HepG2 (cell line): ENCODE measurements around the gene CLDN10. TPM values are rescaled to one million over a fixed set of nuclear protein-coding genes. Genes with fewer than 3 reads are reported as not detected.

Source experiments
- ATAC-seq: fragments of 200-7000 bp; cut with Tn5 transposase; 3 replicates; pipeline ENCODE4 v1.9.1; 2020; ENCODE audit warnings: mild to moderate bottlenecking, moderate library complexity
- BruUV-seq: library from RNA; stranded (reverse); fragments of 400-500 nt; replicated peaks from 2 replicates; lab custom pipeline; 2021; lab: Mats Ljungman, UMichigan
- CTCF ChIA-PET: fragments of 300-600 bp; formaldehyde crosslinking; extraction: SDS; loops from one replicate; lab custom pipeline; 2021; ENCODE audit warnings: low total read pairs, inconsistent platforms, low intra/inter-chr PET ratio; lab: Yijun Ruan, JAX
- POLR2A ChIA-PET: fragments of 350-600 bp; sonication (Branson Sonifier 250); formaldehyde crosslinking; loops from one replicate; lab custom pipeline; 2020; ENCODE audit warnings: antibody characterized with exemption, inconsistent platforms; lab: Yijun Ruan, JAX
- DNase-seq: peaks from one replicate; pipeline ENCODE4 v3.0.0-alpha.2; 2015; ENCODE audit warnings: low spot score
- FAIRE-seq: peaks from 3 replicates; lab custom pipeline; 2011; peaks lifted over from hg19 to GRCh38; lab: Jason Lieb, UNC
- H2AFZ ChIP-seq: one replicate; pipeline ENCODE4 v1.6.1; 2011; ENCODE audit warnings: low read length, inconsistent platforms
- H3K27ac ChIP-seq: fragments of 300-600 bp; 3 replicates; pipeline ENCODE4 v1.8.0; 2011; ENCODE audit warnings: mixed run types, mild to moderate bottlenecking, mixed read lengths, low read length, inconsistent platforms; ENCODE audit not compliant: insufficient read depth; ENCODE audit errors: extremely low read length
- H3K27me3 ChIP-seq, 2 experiments: fragments of 200-600 bp in 1 of 2; 2 replicates in 1 of 2; 3 replicates in 1 of 2; pipeline versions ENCODE4 v1.6.0 to v1.8.0; 2011; ENCODE audit warnings: low read length in 2 of 2, mild to moderate bottlenecking in 2 of 2, moderate library complexity in 2 of 2, inconsistent platforms in 1 of 2; ENCODE audit not compliant: insufficient read depth in 2 of 2, control insufficient read depth in 1 of 2
- H3K36me3 ChIP-seq, 2 experiments: fragments of 200-600 bp in 1 of 2; replicated peaks in 1 of 2; 2 replicates in 1 of 2; 3 replicates in 1 of 2; pipeline versions ENCODE4 v1.5.1 to v1.8.0; 2011; ENCODE audit warnings: low read length in 2 of 2, inconsistent platforms in 1 of 2; ENCODE audit not compliant: insufficient read depth in 2 of 2, control insufficient read depth in 1 of 2
- H3K4me1 ChIP-seq: 2 replicates; pipeline ENCODE4 v1.5.1; 2012; ENCODE audit warnings: low read length, inconsistent platforms; ENCODE audit not compliant: insufficient read depth
- H3K4me2 ChIP-seq: 2 replicates; pipeline ENCODE4 v1.6.0; 2011; ENCODE audit warnings: low read depth, low read length, inconsistent platforms
- H3K4me3 ChIP-seq, 3 experiments: fragments of 200-600 bp in 1 of 3; sonication (generic), shearing (Covaris generic) in 1 of 3; replicated peaks in 1 of 3; 2 replicates each; pipeline ENCODE4 v1.5.1; 2011 to 2016; ENCODE audit warnings: low read length in 3 of 3, inconsistent platforms in 2 of 3, low read depth in 2 of 3, mild to moderate bottlenecking in 2 of 3, control low read depth in 1 of 3, mixed read lengths in 1 of 3; ENCODE audit not compliant: insufficient read depth in 1 of 3
- H3K79me2 ChIP-seq: one replicate; pipeline ENCODE4 v1.6.1; 2011; ENCODE audit warnings: low read length, inconsistent platforms; ENCODE audit not compliant: insufficient read depth
- H3K9ac ChIP-seq: 2 replicates; pipeline ENCODE4 v1.6.0; 2011; ENCODE audit warnings: mild to moderate bottlenecking, low read depth, low read length, inconsistent platforms; ENCODE audit not compliant: insufficient read depth
- H3K9me3 ChIP-seq: 2 replicates; pipeline ENCODE4 v1.5.1; 2012; ENCODE audit warnings: mild to moderate bottlenecking, low read length
- H4K20me1 ChIP-seq: 2 replicates; pipeline ENCODE4 v1.6.0; 2011; ENCODE audit warnings: inconsistent platforms, mild to moderate bottlenecking, low read length, moderate library complexity; ENCODE audit not compliant: insufficient read depth
- CREM ChIP-seq, 2 experiments: sonication (generic) in 1 of 2; formaldehyde crosslinking in 1 of 2; IDR thresholded peaks; 2 replicates each; pipeline versions ENCODE4 v1.4.0 to v1.6.1; 2016 to 2020; ENCODE audit warnings: antibody characterized with exemption in 1 of 2, mild to moderate bottlenecking in 1 of 2, missing genetic modification reagents in 1 of 2
- ELF4 ChIP-seq: sonication (generic); formaldehyde crosslinking; IDR thresholded peaks from 2 replicates; pipeline ENCODE4 v1.5.0; 2020; ENCODE audit warnings: missing genetic modification reagents, mild to moderate bottlenecking, moderate library complexity, borderline replicate concordance
- FOSL1 ChIP-seq: sonication (generic); formaldehyde crosslinking; IDR thresholded peaks from 2 replicates; pipeline ENCODE4 v1.9.0; 2021; ENCODE audit warnings: missing genetic modification reagents, borderline replicate concordance
- FOSL2 ChIP-seq: sonication (generic); formaldehyde crosslinking; IDR thresholded peaks from 2 replicates; pipeline ENCODE4 v1.4.0; 2020; ENCODE audit warnings: missing genetic modification reagents
- FOXA1 ChIP-seq, 2 experiments: fragments of 450-650 bp in 1 of 2; sonication (generic) in 1 of 2; formaldehyde crosslinking in 1 of 2; IDR thresholded peaks; 2 replicates each; pipeline versions ENCODE4 v1.4.0 to v1.6.1; 2016 to 2020; ENCODE audit warnings: missing genetic modification reagents in 1 of 2
- HMG20B ChIP-seq: conservative IDR thresholded peaks from 2 replicates; pipeline ENCODE4 v1.6.1; 2016; ENCODE audit warnings: missing genetic modification reagents, missing compliant biosample characterization
- MED8 ChIP-seq: sonication (generic); formaldehyde crosslinking; IDR thresholded peaks from 2 replicates; pipeline ENCODE4 v1.8.1; 2023; ENCODE audit warnings: mild to moderate bottlenecking, missing genetic modification reagents; ENCODE audit not compliant: insufficient replicate concordance
- MEIS2 ChIP-seq: sonication (generic); formaldehyde crosslinking; IDR thresholded peaks from 2 replicates; pipeline ENCODE4 v1.9.0; 2021; ENCODE audit warnings: mild to moderate bottlenecking, missing genetic modification reagents
- NFE2 ChIP-seq: sonication (generic); formaldehyde crosslinking; IDR thresholded peaks from 2 replicates; pipeline ENCODE4 v1.4.0; 2020; ENCODE audit warnings: missing genetic modification reagents
- NFKB2 ChIP-seq: sonication (generic); formaldehyde crosslinking; IDR thresholded peaks from 2 replicates; pipeline ENCODE4 v1.4.0; 2020; ENCODE audit warnings: missing genetic modification reagents, borderline replicate concordance
- RBM39 ChIP-seq: fragments of 200-400 bp; formaldehyde crosslinking; IDR thresholded peaks from one replicate; pipeline ENCODE4 v1.6.1; 2018; ENCODE audit warnings: antibody characterized with exemption, mild to moderate bottlenecking, low read depth, low read length; ENCODE audit not compliant: poor library complexity, severe bottlenecking
- RFX3 ChIP-seq: IDR thresholded peaks from 2 replicates; pipeline ENCODE4 v1.6.1; 2016; ENCODE audit warnings: missing biosample characterization, missing genetic modification reagents
- RXRA ChIP-seq: sonication (generic); formaldehyde crosslinking; IDR thresholded peaks from 2 replicates; pipeline ENCODE4 v1.5.1; 2020; ENCODE audit warnings: missing genetic modification reagents
- SMYD3 ChIP-seq: sonication (generic); formaldehyde crosslinking; IDR thresholded peaks from 2 replicates; pipeline ENCODE4 v1.8.1; 2023; ENCODE audit warnings: mild to moderate bottlenecking, missing genetic modification reagents
- ZFAT ChIP-seq: sonication (generic); formaldehyde crosslinking; conservative IDR thresholded peaks from 2 replicates; pipeline ENCODE4 v1.8.1; 2023; ENCODE audit warnings: missing genetic modification reagents, inconsistent platforms
- ZFP90 ChIP-seq: sonication (generic); formaldehyde crosslinking; IDR thresholded peaks from 2 replicates; pipeline ENCODE4 v1.8.0; 2022; ENCODE audit warnings: missing genetic modification reagents, mild to moderate bottlenecking, inconsistent platforms, borderline replicate concordance
- ZNF138 ChIP-seq: sonication (generic); formaldehyde crosslinking; IDR thresholded peaks from 2 replicates; pipeline ENCODE4 v1.5.0; 2020; ENCODE audit warnings: mild to moderate bottlenecking, low read depth, missing genetic modification reagents
- ZNF326 ChIP-seq: sonication (generic); formaldehyde crosslinking; IDR thresholded peaks from 2 replicates; pipeline ENCODE4 v1.4.0; 2020; ENCODE audit warnings: missing genetic modification reagents, borderline replicate concordance
- ZNF562 ChIP-seq: sonication (generic); formaldehyde crosslinking; IDR thresholded peaks from 2 replicates; pipeline ENCODE4 v1.8.0; 2022; ENCODE audit warnings: missing genetic modification reagents, borderline replicate concordance
- ZNF652 ChIP-seq: IDR thresholded peaks from 2 replicates; pipeline ENCODE4 v1.6.1; 2016; ENCODE audit warnings: low read depth, borderline replicate concordance
- ZNF747 ChIP-seq: sonication (generic); formaldehyde crosslinking; IDR thresholded peaks from 2 replicates; pipeline ENCODE4 v1.8.1; 2023; ENCODE audit warnings: missing genetic modification reagents, mild to moderate bottlenecking, borderline replicate concordance
- WGBS: methylation state at CpG from one replicate; pipeline ENCODE4 v1.1.6; 2017; ENCODE audit warnings: low lambda C conversion rate; 5-methylcytosine and 5-hydroxymethylcytosine counted together
- in situ Hi-C: cut with HindIII; loops from 2 replicates; pipeline ENCODE4 v1.10.0; 2017; ENCODE audit warnings: low pct_unique_long_range_greater_than_20kb; ENCODE audit not compliant: extremely low pct_ligation_motif_present
- intact Hi-C: fragments of 100-400 bp; cut with micrococcal nuclease; formaldehyde crosslinking; loops from one replicate; pipeline ENCODE4 v1.10.0; 2022; ENCODE audit not compliant: unreplicated experiment
- polyA plus RNA-seq, 8 experiments: library from polyadenylated mRNA; depleted of rRNA in 3 of 8; stranded (reverse) in 7 of 8; unstranded in 1 of 8; fragments of >200 nt; fragmentation: Illumina TruSeq in 4 of 8; extraction: Trizol in 4 of 8; gene quantifications; 2 replicates each; pipeline versions ENCODE4 v1.2.1 to v1.2.3, GENCODE V29; 2011 to 2016; ENCODE audit warnings: low read depth in 4 of 8, missing spikeins in 1 of 8, mixed read lengths in 1 of 8; ENCODE audit not compliant: insufficient read depth in 1 of 8
- total RNA-seq, 5 experiments: library from RNA; depleted of rRNA; stranded (reverse); fragments of >200 nt; fragmentation: Illumina TruSeq; extraction: Trizol; gene quantifications; 2 replicates each; pipeline ENCODE4 v1.2.3, GENCODE V29; 2016; ENCODE audit warnings: low read depth in 1 of 5
- TF ChIP-seq, protein P1 (sequence below): sonication (generic); formaldehyde crosslinking; IDR thresholded peaks from 2 replicates; pipeline ENCODE4 v1.5.1; 2020; ENCODE audit warnings: missing genetic modification reagents, mild to moderate bottlenecking, borderline replicate concordance

CLDN10 gene
- total and polyA plus RNA-seq, 2 of the 13 experiments (the other 11 are each of a cell fraction or from before 2014, with no cell fraction given): not detected

GRCh38 chr13:95541911-95542474 is 10.5 kb upstream of the CLDN10 start (continued):
- TF ChIP-seq, protein P1, sequence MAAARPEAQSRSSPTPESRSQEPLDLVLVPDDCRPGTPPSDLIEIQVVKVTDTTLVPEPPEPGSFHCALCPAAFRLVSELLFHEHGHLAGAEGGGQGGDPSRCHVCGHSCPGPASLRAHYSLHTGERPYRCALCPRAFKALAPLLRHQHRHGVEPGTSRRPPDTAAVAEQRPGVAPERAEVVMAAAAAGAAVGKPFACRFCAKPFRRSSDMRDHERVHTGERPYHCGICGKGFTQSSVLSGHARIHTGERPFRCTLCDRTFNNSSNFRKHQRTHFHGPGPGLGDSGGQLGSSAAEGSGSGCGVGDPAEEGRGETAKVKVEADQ: no peak
- TF ChIP-seq ZFAT (no peak), NFE2 (CRISPR knock-in tag) (no peak), FOSL2 (no peak), CREM (IDR thresholded peaks at IDR 0.05) (no peak), CREM (CRISPR knock-in tag; IDR thresholded peaks at IDR 0.05) (no peak), ZNF562 (CRISPR knock-in tag) (no peak), RBM39 (no peak), HMG20B (CRISPR knock-in tag) (no peak), MED8 (CRISPR knock-in tag) (no peak), ELF4 (CRISPR knock-in tag) (no peak)
- TF ChIP-seq, all 625 proteins: peak for 0

GRCh38 chr13:95544293-95544692 is 8.2 kb upstream of the CLDN10 start:
- BruUV-seq: no TSS peak
- in situ Hi-C loops: no loop called here
- 4% methylated on average over 2 of the region's 2 CpGs for WGBS

More at GRCh38 chr13:95544293-95544692, 8.2 kb upstream of the CLDN10 start:
- CTCF ChIA-PET: no interaction called here
- no peak for ATAC-seq
- Histone ChIP-seq H3K4me2 (no peak overlapping the region), H3K9me3 (no peaks in the 10 kb centered on the region), H3K9ac (no peak overlapping the region), H3K36me3 (no peaks in the 10 kb centered on the region), H3K27me3 (peaks cover 1 to 3% of the 10 kb centered on the region in 2 experiments; a peak in 2 of 5 replicates), H4K20me1 (no peaks in the 10 kb centered on the region), H3K79me2 (no peaks in the 10 kb centered on the region), H3K4me3 (no peak overlapping the region), H3K27ac (no peak overlapping the region), H2AFZ (no peak overlapping the region), H3K4me1 (no peaks in the 10 kb centered on the region)
- TF ChIP-seq RFX3 (CRISPR knock-in tag) (no peak), ZNF652 (CRISPR knock-in tag) (no peak), ZFP90 (CRISPR knock-in tag) (no peak), NFKB2 (CRISPR knock-in tag) (no peak), MEIS2 (CRISPR knock-in tag) (no peak), ZNF326 (no peak), ZNF138 (no peak), FOXA1 (IDR thresholded peaks at IDR 0.05) (no peak), FOXA1 (CRISPR knock-in tag; IDR thresholded peaks at IDR 0.05) (no peak), SMYD3 (CRISPR knock-in tag) (no peak), ZNF747 (CRISPR knock-in tag) (no peak), RXRA (CRISPR knock-in tag) (no peak), FOSL1 (CRISPR knock-in tag) (no peak)
- POLR2A ChIA-PET: no interaction called here
- FAIRE-seq: no peak
- intact Hi-C loops: no loop called here
- no peak for DNase-seq
